Measurements from ENCODE around the gene TNFSF11.

Gene TNFSF11

DNA sequence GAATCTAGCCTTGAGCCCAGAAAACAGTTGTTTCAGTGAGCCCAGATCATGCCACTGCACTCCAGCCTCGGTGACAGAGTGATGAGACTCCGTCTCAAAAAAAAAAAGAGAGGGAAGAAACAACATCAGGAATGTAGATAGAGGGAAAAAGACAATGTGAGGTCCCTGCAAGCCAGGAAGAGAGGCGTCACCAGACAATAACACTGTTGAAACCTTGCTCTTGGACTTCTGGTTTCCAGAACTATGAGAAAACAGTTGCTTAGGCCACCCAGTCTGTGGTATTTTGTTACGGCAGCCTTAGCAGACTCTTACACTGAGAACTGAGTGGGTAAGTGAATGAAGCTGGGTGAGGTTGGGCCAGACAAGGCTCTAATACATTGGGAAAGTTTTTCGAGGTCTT is 64.1 kb downstream of the TNFSF11 start:
- no peak overlapping the region for H3K4me3 ChIP-seq (ENCODE audit: severe bottlenecking)
- H3K9me3 ChIP-seq (ENCODE audit: severe bottlenecking) = no peaks in the 10 kb centered on the region
- H3K36me3 ChIP-seq (ENCODE audit: low read depth) = no peaks in the 10 kb centered on the region
- H3K27me3 ChIP-seq (ENCODE audit: insufficient read depth, poor library complexity, severe bottlenecking) = no peaks in the 10 kb centered on the region
- H3K4me1 ChIP-seq (ENCODE audit: insufficient read depth, poor library complexity, severe bottlenecking) = no peaks in the 10 kb centered on the region
- TF ChIP-seq, protein P1, sequence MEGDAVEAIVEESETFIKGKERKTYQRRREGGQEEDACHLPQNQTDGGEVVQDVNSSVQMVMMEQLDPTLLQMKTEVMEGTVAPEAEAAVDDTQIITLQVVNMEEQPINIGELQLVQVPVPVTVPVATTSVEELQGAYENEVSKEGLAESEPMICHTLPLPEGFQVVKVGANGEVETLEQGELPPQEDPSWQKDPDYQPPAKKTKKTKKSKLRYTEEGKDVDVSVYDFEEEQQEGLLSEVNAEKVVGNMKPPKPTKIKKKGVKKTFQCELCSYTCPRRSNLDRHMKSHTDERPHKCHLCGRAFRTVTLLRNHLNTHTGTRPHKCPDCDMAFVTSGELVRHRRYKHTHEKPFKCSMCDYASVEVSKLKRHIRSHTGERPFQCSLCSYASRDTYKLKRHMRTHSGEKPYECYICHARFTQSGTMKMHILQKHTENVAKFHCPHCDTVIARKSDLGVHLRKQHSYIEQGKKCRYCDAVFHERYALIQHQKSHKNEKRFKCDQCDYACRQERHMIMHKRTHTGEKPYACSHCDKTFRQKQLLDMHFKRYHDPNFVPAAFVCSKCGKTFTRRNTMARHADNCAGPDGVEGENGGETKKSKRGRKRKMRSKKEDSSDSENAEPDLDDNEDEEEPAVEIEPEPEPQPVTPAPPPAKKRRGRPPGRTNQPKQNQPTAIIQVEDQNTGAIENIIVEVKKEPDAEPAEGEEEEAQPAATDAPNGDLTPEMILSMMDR (IDR thresholded peaks at IDR 0.05; ENCODE audit: poor library complexity, severe bottlenecking) = no peak
- H3K27ac ChIP-seq (ENCODE audit: poor library complexity, severe bottlenecking) = no peak overlapping the region
- no peak for DNase-seq (ENCODE audit: low spot score)
- ATAC-seq (ENCODE audit: low read depth) = no peak

DNA sequence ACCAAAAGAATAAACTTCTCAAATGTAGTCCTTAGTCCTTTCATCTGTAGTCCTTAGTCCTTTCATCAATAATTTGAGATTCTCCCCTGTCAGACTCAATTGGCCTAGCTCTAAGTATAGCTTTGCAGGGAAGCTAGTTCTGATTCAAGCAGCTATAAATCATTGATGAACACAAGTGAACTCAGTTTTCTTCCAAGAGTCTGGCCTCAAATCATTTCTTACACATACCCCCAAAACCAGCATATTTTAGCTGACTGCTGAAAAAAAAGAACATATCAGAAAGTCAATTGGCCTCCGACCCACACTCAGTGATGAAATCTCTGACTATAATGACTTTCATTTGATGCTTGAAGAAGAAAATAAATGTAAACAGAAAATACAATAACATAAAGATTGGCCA is 64.9 kb downstream of the TNFSF11 start:
- Histone ChIP-seq H3K27me3 (ENCODE audit: insufficient read depth, poor library complexity, severe bottlenecking) (no peaks in the 10 kb centered on the region), H3K9me3 (ENCODE audit: severe bottlenecking) (no peaks in the 10 kb centered on the region), H3K36me3 (ENCODE audit: low read depth) (no peaks in the 10 kb centered on the region), H3K27ac (ENCODE audit: poor library complexity, severe bottlenecking) (no peak overlapping the region), H3K4me3 (ENCODE audit: severe bottlenecking) (no peak overlapping the region), H3K4me1 (ENCODE audit: insufficient read depth, poor library complexity, severe bottlenecking) (no peaks in the 10 kb centered on the region)
- DNase-seq (ENCODE audit: low spot score) = no peak
- ATAC-seq (ENCODE audit: low read depth) = no peak
- TF ChIP-seq, protein P1 (IDR thresholded peaks at IDR 0.05; ENCODE audit: poor library complexity, severe bottlenecking) = no peak

DNA sequence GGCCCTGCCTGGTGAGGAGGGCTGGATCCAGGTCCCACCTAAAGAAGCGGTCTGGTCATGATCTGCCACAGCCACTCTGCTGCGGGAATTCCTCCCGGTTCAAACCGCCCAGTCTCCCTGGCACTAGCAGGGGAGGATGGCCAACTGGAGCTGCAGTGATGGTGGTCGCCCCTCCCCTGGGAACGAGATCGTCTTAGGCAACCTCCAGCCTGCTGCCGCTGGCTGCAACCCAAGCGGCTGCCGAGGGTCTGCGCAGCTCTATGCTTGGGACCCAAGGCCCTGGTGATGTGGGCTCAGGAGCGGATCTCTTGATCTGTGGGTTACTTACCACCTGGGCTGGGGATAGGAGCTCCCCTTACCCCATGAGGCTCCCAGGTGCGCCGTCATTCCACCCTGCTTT is 69.1 kb downstream of the TNFSF11 start:
- H3K4me3 ChIP-seq (ENCODE audit: severe bottlenecking) = no peak overlapping the region
- no peaks in the 10 kb centered on the region for H3K36me3 ChIP-seq (ENCODE audit: low read depth)
- TF ChIP-seq, protein P1 (IDR thresholded peaks at IDR 0.05; ENCODE audit: poor library complexity, severe bottlenecking) = no peak
- H3K4me1 ChIP-seq (ENCODE audit: insufficient read depth, poor library complexity, severe bottlenecking) = no peaks in the 10 kb centered on the region
- DNase-seq (ENCODE audit: low spot score) (no peak), ATAC-seq (ENCODE audit: low read depth) (no peak)
- no peak overlapping the region for H3K27ac ChIP-seq (ENCODE audit: poor library complexity, severe bottlenecking)
- no peaks in the 10 kb centered on the region for H3K27me3 ChIP-seq (ENCODE audit: insufficient read depth, poor library complexity, severe bottlenecking)
- H3K9me3 ChIP-seq (ENCODE audit: severe bottlenecking) = no peaks in the 10 kb centered on the region

DNA sequence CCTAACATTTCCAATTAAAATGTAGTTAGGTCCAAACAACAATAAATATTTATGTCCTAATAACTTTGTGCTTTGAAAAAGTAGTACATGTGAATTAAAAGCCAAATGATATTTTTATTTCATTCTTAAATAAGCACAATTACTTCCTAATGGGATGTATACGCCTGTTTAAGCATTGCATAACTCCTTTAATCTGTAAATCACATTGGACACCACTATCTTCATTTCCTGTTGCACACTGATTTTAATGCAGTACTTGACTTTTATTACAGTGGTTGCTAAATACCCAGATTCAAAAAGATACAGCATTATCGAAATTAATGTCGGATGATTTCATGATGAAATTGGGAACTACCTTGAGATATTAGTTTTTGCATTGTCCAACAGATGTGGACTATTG is 70.9 kb downstream of the TNFSF11 start:
- Histone ChIP-seq H3K27me3 (ENCODE audit: insufficient read depth, poor library complexity, severe bottlenecking) (no peaks in the 10 kb centered on the region), H3K9me3 (ENCODE audit: severe bottlenecking) (no peaks in the 10 kb centered on the region), H3K4me1 (ENCODE audit: insufficient read depth, poor library complexity, severe bottlenecking) (no peaks in the 10 kb centered on the region), H3K36me3 (ENCODE audit: low read depth) (no peaks in the 10 kb centered on the region), H3K27ac (ENCODE audit: poor library complexity, severe bottlenecking) (no peak overlapping the region), H3K4me3 (ENCODE audit: severe bottlenecking) (no peak overlapping the region)
- TF ChIP-seq, protein P1 (IDR thresholded peaks at IDR 0.05; ENCODE audit: poor library complexity, severe bottlenecking) = no peak
- DNase-seq (ENCODE audit: low spot score) (no peak), ATAC-seq (ENCODE audit: low read depth) (no peak)

DNA sequence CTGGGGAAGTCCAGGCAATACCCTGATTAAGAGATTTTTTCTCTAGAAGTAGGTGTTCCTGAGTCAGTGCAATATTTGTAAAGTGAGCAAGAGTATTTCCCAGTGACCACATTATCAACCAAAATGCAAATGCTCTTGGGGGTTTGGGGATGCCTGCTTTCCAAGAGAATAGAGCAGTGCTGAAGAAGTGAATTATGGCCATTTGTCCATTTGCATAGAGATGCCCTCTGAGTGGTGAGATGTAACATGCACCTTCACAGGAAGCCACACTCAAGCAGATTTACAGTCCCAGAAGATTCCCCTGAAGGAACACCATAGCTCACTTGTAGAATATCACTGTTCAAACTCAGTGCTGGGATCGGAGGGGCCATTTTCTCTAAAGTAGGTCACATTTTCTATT is 71.8 kb downstream of the TNFSF11 start:
- no peak overlapping the region for H3K27ac ChIP-seq (ENCODE audit: poor library complexity, severe bottlenecking)
- no peaks in the 10 kb centered on the region for H3K36me3 ChIP-seq (ENCODE audit: low read depth)
- H3K4me1 ChIP-seq (ENCODE audit: insufficient read depth, poor library complexity, severe bottlenecking) = no peaks in the 10 kb centered on the region
- TF ChIP-seq, protein P1 (IDR thresholded peaks at IDR 0.05; ENCODE audit: poor library complexity, severe bottlenecking) = no peak
- DNase-seq (ENCODE audit: low spot score) (no peak), ATAC-seq (ENCODE audit: low read depth) (no peak)
- no peak overlapping the region for H3K4me3 ChIP-seq (ENCODE audit: severe bottlenecking)
- H3K9me3 ChIP-seq (ENCODE audit: severe bottlenecking) = no peaks in the 10 kb centered on the region
- no peaks in the 10 kb centered on the region for H3K27me3 ChIP-seq (ENCODE audit: insufficient read depth, poor library complexity, severe bottlenecking)

All from RWPE2 (cell line).